CD4-positive, alpha-beta T cell treated with Interleukin-4 for 4 hours (primary cell): ENCODE data around the gene BCOR.

Experiments used
- DNase-seq: peaks from one replicate; pipeline ENCODE4 v3.0.0-alpha.2; 2020

The BCOR gene

GRCh38 chrX:40061871-40062524 is 35.8 kb downstream of the BCOR start:
- no peak for DNase-seq

- DNase-seq, result no peak
These were observed 36.8 kb downstream of the BCOR start for GRCh38 chrX:40061005-40061404.

GRCh38 chrX:40060356-40060845 is 37.4 kb downstream of the BCOR start:
- no peak for DNase-seq

GRCh38 chrX:40058719-40059118 is 39.0 kb downstream of the BCOR start:
- DNase-seq, result no peak

GRCh38 chrX:40057405-40057804 is 40.4 kb downstream of the BCOR start:
- DNase-seq, result no peak

GRCh38 chrX:40056420-40056819 is 41.3 kb downstream of the BCOR start:
- no peak for DNase-seq

GRCh38 chrX:40055495-40055894 is 42.3 kb downstream of the BCOR start:
- no peak for DNase-seq

- no peak for DNase-seq
These were observed 43.0 kb downstream of the BCOR start for GRCh38 chrX:40054793-40055192.

GRCh38 chrX:40050532-40050931 is 47.2 kb downstream of the BCOR start:
- DNase-seq, result no peak

- DNase-seq, result no peak
These were observed 48.6 kb downstream of the BCOR start for GRCh38 chrX:40049084-40049641.

GRCh38 chrX:40047485-40047884 is 50.3 kb downstream of the BCOR start:
- DNase-seq, result no peak

- no peak for DNase-seq
These were observed 53.9 kb downstream of the BCOR start for GRCh38 chrX:40043895-40044294.

GRCh38 chrX:40041915-40042314 is 55.8 kb downstream of the BCOR start:
- DNase-seq, result no peak

- DNase-seq, result no peak
These were observed 56.9 kb downstream of the BCOR start for GRCh38 chrX:40040686-40041461.

GRCh38 chrX:40039887-40040286 is 57.9 kb downstream of the BCOR start:
- no peak for DNase-seq

GRCh38 chrX:40037367-40037766 is 60.4 kb downstream of the BCOR start:
- no peak for DNase-seq

- no peak for DNase-seq
These were observed 62.0 kb downstream of the BCOR start for GRCh38 chrX:40035726-40036125.

GRCh38 chrX:40031911-40032310 is 65.8 kb downstream of the BCOR start:
- DNase-seq, result no peak

- DNase-seq, result no peak
These were observed 67.6 kb downstream of the BCOR start for GRCh38 chrX:40030205-40030604.

- no peak for DNase-seq
These were observed 75.3 kb downstream of the BCOR start for GRCh38 chrX:40022421-40022820.

- no peak for DNase-seq
These were observed 76.1 kb downstream of the BCOR start for GRCh38 chrX:40021647-40022046.

GRCh38 chrX:40019541-40019940 is 78.2 kb downstream of the BCOR start:
- no peak for DNase-seq

- DNase-seq, result no peak
These were observed 79.7 kb downstream of the BCOR start for GRCh38 chrX:40018041-40018440.

- DNase-seq, result no peak
These were observed 81.0 kb downstream of the BCOR start for GRCh38 chrX:40016749-40017148.
